GM19239 (cell line): Measurements from ENCODE around the gene HPN.

Experiments used
- DNase-seq: peaks from one replicate; pipeline ENCODE4 v3.0.0; 2011; ENCODE audit warnings: low spot score; ENCODE audit not compliant: insufficient read length
- FAIRE-seq: peaks from 2 replicates; lab custom pipeline; 2011; peaks lifted over from hg19 to GRCh38; lab: Jason Lieb, UNC

Gene HPN

DNA sequence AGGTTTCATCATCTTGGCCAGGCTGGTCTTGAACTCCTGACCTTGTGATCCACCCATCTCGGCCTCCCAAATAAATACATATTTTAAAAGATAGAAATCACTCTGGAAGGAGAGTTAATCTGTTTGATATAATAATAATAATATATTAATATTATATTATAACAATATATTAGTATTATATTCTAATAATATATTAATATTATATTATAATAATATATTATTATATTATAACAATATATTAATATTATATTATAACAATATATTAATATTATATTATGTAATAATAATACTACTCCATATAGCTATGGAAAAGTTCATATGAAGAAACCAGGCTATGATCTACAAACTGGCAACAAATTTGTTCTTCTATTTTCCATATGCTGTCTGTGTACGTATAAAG, 16.8 kb downstream of the HPN start:
- FAIRE-seq = no peak
- no peak for DNase-seq

DNA sequence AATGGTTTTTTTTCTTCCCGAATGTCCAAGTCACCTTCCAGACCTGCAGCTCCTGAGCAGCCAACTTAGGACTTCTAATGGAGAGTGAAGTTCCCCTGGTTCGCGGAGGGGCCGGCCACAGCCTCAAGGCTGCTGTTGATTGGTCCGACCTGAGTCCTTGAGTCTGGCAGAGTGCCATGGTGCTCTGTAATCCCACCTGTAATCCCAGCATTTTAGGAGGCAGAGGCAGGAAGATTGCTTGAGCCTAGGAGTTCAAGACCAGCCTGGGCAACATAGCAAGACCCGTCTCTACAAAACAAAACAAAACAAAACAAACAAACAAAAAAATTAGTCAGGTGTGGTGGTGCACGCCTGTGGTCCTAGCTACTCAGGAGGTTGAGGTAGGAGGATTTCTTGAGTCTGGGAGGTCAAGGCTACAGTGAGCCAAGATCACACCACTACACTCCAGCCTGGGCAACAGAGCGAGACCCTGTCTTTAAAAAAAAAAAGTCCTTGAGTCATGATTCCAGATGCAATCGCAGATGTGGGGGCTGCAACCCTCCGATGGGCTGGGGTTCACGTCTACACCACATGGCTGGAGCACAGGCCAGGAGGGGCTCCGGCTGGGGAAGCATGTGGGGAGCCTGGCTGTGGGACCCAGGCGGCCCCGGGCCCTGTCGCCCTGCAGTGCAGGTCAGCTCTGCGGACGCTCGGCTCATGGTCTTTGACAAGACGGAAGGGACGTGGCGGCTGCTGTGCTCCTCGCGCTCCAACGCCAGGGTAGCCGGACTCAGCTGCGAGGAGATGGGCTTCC, 17.7 kb downstream of the HPN start:
- no peak for FAIRE-seq

DNA sequence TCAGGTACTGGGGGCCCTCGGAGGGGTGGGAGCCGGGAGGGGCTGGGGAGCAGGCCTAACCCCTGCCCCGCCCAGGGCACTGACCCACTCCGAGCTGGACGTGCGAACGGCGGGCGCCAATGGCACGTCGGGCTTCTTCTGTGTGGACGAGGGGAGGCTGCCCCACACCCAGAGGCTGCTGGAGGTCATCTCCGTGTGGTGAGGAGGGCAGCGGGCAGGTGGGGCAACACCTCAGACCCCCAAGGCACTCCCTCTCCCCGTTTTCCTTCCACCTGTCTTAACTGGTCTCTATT, 18.2 kb downstream of the HPN start:
- FAIRE-seq (no peak), DNase-seq (no peak)

More for the DNA sequence above, 17.7 kb downstream of the HPN start:
- DNase-seq = no peak

DNA sequence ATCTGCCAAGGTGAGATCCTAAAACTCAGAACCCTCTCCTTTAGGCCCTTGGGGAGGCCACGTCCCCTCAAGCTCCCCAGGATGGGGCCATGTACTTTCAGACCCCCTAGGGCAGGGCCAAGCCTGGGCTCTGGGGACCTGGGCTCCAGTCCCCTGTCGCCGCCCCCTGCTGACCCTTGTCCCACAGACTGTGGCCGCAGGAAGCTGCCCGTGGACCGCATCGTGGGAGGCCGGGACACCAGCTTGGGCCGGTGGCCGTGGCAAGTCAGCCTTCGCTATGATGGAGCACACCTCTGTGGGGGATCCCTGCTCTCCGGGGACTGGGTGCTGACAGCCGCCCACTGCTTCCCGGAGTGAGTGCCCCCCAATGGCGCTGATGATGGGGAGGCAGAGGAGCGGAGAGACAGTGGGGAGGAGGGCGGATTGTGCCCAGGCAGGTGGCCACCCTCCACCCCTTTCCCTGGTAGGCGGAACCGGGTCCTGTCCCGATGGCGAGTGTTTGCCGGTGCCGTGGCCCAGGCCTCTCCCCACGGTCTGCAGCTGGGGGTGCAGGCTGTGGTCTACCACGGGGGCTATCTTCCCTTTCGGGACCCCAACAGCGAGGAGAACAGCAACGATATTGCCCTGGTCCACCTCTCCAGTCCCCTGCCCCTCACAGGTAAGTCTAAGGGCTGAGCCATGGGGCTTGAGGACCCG, 18.8 kb downstream of the HPN start:
- DNase-seq (no peak), FAIRE-seq (no peak)

DNA sequence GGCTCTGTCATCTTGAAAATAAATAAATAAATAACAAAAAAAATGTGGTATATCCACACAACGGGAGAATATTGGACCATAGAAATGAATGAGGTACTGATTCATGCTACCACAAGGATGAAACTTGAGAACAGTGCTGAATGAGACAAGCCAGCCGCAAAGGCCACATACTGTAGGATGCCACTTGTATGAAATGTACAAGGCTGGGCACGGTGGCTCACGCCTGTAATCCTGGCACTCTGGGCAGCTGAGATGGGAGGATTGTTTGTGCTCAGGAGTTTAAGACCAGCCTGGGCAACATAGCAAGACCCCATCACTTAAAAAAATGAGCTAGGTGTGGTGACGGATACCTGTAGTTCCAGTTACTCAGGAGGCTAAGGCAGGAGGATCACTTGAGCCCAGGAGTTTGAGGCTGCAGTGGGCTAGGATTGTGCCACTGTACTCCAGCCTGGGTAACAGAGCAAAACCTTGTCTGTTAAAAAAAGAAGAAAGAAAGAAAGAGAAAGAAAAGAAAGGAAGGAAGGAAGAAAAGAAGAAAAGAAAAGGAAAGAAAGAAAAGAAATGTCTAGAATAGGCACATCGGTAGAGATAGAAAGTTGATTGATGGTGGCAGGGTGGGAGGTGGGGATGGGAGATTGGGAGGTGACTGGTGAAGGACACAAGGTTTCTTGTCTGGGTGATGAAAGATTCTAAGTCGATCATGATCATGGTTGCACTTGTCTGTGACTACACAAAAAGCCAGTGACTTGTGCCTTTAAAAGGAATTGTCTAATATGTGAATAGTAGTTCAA, 20.3 kb downstream of the HPN start:
- DNase-seq (no peak), FAIRE-seq (no peak)

DNA sequence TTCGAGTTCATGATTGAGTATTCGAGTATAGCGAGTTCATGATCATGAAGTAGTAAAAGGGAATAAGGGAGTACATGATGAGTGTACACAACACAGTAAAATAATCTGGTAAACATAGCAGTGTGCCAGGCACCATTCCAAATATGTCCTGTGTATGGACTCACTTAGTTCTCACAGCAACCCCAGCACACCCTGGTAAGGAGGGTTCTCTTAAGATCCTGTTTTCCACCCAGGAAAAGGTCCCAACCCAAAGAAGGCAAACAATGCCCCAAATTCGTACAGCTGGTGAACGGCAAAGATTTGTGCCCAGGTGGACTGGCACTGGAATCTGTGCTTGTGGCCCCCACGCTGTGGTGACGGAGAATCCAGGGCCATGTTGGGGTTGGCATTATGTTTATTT, 21.4 kb downstream of the HPN start:
- no peak for FAIRE-seq

DNA sequence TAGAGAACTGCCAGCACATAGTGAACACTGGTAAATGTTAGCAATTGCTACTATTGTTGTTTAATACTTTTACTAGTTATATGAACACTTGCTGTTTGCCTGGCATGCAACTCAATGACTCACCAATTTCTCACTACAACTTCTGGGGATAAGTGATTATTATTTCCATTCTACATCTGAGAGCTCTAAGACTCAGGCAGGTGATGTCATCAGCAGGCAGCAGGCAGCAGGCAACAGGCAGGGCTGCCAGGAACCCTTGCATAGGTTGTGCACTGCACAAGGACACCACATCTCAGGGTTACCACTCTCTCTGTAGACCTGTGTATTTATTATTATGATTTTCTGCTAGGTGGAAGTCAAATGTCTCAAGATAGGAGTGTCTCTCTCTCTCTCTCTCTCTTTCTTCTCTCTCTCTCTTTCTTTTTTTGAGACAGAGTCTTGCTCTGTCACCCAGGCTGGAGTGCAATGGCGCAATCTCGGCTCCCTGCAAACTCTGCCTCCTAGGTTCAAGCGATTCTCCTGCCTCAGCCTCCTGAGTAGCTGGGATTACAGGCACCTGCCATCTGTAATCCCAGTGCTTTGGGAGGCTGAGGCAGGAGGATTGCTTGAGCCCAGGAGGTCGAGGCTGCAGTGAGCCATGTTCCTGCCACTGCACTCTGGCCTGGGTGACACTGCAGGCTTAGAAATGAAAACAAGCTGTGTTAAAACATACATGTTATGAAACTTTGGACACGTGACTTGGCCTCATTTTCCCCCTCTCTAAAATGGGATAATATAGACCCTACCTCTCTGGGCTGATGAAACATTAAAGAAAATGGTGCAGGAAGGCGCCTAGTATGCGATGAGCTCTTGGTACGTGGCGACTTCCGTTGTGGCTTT, 22.7 kb downstream of the HPN start:
- FAIRE-seq = no peak
- DNase-seq = no peak

More for the DNA sequence above, 21.4 kb downstream of the HPN start:
- DNase-seq = no peak

DNA sequence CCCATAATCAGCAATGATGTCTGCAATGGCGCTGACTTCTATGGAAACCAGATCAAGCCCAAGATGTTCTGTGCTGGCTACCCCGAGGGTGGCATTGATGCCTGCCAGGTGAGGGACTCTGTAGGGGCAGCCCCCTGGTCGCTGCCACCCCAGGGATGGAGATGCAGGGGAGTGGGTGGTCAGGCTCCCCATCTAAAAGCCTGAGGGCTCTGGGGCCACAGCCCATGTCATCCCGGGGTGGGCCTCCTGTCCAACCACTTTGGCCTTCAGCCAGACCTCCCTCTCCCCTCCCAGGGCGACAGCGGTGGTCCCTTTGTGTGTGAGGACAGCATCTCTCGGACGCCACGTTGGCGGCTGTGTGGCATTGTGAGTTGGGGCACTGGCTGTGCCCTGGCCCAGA, 24.1 kb downstream of the HPN start:
- FAIRE-seq = no peak
- DNase-seq = no peak

DNA sequence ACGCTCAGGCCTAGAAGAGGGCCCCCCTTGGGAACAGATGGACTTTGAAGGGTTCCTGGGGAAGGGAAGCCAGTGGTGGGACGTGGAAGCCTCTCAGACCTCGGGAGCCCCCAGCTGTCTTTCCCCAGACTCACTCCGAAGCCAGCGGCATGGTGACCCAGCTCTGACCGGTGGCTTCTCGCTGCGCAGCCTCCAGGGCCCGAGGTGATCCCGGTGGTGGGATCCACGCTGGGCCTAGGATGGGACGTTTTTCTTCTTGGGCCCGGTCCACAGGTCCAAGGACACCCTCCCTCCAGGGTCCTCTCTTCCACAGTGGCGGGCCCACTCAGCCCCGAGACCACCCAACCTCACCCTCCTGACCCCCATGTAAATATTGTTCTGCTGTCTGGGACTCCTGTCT, 24.6 kb downstream of the HPN start:
- no peak for FAIRE-seq

DNA sequence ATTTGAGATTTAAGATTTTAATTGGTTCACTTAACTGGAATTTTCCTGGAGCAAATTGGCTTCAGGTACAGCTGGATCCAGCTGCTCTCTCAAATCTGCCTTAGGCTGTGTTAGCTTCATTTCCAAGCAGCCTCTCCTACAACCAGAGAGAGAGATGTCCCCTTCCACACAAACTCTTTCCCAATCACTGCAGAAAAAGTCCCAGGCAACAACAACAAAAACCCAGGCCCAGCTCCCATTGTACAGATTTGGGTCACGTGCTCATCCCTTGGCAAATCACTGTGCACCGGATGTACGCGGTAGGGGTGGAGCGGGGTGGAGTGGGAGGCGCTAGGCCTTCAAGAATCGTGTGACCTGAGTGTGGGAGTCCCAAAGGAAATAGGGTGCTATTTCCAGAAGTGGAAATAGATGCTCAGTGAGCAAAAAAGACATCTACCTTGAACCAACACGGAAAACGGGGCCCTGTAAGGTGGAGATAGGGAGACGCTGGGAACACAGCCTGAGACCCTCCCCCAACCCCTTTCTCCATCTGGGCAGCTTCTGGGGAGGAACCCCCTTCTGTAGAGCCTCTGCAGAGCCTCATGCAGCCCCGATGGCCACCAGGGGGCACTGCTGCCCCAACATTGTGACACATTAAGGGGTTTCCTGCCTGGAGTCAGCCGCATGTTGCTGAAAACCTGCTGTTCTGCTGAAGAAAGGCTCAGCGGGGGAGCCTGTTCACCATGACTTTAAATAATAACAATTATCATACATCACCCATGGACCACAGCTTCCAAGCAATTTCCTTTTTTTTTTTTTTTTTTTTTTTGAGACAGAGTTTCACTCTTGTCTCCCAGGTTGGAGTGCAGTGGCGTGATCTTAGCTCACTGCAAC, 25.4 kb downstream of the HPN start:
- DNase-seq (peak; percentile 95), FAIRE-seq (peak; percentile 94)

More for the DNA sequence above, 24.6 kb downstream of the HPN start:
- DNase-seq = no peak

DNA sequence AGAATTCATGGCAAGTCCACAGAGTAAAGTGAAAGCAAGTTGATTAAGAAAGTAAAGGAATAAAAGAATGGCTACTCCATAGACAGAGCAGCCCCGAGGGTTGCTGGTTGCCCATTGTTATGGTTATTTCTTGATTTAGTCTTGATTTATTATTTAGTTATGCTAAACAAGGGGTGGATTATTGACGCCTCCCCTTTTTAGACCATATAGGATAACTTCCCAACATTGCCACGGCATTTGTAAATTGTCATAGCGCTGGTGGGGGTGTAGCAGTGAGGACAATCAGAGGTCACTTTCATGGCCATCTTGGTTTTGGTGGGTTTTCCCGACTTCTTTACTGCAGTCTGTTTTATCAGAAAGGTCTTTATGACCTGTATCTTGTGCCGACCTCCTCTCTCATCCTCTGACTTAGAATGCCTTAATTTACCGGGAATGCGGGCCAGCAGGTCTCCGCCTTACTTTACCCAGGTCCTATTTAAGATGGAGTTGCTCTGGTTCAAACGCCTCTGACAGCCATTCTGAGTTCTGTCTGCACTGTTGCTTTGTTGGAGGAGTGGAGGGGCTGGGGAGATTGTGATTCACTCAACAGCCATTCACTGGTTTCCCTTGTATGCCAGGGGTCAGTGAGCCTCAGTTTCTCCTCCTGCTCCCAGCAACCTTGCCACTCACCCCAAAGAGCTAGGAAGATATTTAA, 27.6 kb downstream of the HPN start:
- FAIRE-seq = no peak
- no peak for DNase-seq

DNA sequence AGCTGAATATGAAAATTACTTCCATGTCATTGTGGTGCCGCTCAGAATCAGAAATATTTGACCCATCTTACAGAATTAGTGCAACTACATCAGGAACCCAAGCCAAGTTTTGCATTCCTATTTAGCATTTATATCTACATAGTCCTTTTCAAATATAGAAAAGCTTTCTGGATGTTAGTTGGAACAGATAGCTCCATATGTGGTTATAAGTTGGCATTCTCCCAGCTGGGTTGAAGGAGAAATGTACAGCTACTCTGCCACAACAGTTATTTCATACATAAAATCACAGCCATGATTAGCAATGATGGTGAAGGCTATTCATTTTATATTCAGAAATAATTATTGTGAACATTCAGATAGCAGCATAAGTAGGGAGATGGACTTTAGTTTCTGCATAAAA, 28.2 kb downstream of the HPN start:
- DNase-seq (no peak), FAIRE-seq (no peak)

DNA sequence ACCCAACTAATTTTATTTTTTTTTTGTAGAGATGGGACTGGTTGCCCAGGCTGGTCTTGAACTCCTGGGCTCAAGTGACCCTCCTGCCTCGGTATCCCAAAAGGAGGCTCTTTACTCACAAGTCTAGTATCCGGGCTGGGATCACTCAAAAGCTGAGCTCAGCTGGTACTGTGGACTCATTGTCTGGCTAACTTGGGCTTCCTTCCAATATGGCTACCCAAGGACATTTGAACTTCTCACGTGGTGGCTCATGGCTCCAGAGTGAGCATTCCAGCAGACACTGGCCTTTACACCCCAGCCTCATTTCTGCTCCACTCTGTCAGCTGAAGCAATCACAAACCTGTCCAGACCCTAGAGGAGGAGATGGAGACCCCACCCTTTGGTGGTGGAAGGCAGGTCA, 28.9 kb downstream of the HPN start:
- FAIRE-seq (no peak), DNase-seq (no peak)

DNA sequence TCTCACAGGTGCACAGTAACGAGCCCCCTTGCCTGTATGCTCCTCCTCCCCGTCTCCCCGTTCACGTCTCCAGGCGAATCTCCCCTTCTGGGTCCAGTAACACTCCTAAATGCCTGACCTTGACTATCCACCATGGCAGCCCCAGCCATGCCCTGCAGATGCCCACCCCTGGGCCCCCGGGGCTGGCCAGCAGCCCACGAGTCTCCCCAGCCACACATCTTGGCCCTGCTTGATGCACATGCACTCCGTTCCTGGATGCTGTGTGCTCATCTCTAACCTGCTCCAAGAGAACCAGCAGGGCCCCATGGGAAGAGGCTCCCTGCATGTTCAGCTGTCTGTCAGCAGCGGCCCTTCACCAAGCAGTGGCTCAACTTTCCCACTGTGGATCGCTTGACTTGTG, 32.0 kb downstream of the HPN start:
- no peak for DNase-seq
- no peak for FAIRE-seq

DNA sequence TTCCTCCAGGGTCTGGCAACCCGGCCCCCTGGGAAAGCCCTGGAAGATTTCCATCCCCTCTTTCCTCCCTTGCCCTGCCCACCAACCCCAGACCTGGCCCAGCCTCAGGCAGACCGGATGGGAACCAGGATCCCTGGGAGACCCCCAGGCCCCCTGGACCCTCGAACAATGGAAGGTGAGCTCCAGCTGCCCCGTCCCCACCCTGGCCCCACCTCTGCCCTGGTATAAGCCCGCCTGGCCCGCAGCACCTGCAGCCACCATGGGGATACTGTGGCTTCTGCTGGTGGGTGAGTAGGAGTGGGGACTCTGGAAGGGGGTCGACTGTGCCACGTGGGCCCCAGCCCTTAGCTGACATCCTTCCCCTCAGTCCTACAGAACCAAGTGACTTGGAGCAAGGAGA, 32.4 kb downstream of the HPN start:
- no peak for FAIRE-seq

DNA sequence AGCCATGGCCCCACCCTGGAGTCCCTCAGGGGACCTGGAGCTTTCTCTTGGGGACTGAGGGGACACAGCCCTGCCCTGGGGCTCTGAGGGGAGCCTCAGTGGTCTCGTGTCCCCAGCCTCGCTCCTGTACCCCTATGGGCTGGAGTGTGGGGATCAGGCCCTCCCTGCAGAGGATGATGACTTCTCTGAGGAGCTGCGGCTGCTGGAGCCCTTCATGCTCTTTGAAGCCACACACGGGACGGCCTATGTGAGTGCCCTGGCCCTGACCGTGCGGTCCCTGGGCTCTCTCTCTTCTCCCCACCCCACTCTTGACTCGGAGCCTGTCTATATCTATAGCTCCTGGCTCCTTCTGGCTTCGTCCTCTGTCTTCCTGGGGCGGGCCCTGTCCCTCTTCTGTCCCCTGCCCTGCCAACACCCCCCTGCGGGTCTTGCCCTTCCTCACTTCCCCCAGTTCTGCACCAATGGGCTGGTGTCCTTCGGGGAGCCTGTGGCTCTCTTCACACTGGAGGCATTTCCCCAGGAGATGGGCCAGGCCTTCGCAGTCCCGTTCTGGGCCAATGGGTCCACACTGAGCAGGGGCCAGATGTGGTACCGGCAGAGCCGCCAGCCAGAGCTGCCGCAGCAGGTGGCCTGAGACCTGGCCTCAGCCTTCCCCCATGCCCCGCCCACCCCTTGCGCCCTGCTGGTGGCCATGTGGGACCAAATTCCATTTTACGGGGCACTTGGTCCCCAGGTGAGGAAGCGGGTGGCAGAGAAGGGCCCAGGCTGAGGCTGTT, 33.1 kb downstream of the HPN start:
- DNase-seq (no peak), FAIRE-seq (no peak)

More for the DNA sequence above, 32.4 kb downstream of the HPN start:
- DNase-seq = no peak

DNA sequence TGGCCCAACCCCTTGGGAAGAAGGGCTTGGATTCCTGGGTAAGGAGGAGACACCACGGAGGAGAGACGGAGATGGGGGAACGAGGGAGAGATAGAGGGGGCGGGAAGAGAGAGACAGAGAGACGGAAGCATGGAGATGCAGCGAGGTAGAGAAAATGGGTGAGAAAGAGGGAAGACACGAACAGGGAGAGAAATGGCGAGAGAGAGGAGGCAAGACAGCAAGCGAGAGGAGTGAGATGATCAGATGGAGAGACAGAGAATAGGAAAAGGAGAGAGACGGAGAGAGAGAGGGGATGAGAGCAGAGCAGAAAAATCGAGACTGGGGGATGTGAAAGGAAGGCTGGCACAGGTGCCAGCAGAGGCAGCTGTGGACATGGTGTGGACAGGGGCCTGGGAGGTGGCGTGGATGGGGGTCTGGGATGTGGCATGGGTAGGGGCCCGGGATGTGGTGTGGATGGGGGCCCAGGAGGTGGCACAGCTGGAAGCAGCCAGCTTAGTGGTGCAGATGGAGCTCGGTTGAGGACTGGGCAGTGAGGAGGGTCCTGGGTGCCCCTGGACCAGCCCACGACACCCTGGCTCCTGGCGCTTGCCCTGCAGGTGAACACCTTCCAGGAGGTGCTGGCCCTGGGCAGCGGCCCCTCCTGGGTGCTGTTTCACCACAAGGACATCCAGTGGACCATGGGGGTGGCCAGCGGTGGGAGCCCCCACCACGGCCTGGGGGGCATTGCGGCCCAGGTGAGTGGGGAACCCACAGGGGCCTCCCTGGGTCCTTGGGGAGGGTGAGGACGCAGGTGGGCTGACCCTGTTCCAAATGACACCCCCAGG, 33.9 kb downstream of the HPN start:
- FAIRE-seq (no peak), DNase-seq (no peak)
